Melanocyte of skin (primary cell): ENCODE data around the gene LY6G5B. TPM values are rescaled to one million over a fixed set of nuclear protein-coding genes. Genes with fewer than 3 reads are reported as not detected.

Experiments
- small RNA-seq, 2 donors: library from RNA; depleted of rRNA; stranded (forward); fragments of <200 nt; gene quantifications; one replicate each; pipeline ENCODE3, GENCODE V24; 2012
- total RNA-seq, 2 donors: library from RNA; depleted of rRNA; stranded (reverse); fragments of >200 nt; gene quantifications; 2 replicates each; pipeline ENCODE4 v1.2.3, GENCODE V29; 2012

Gene LY6G5B
- total RNA-seq, 2 donors = 1.00 to 2.1 TPM

Small RNA genes lying within 50 kb of the gene (small RNA-seq; reads per million reads assigned to genes)
- gene LY6G6D = 0 reads per million in 2 donors
- gene MIR4646 = 0 to 0.23 reads per million in 2 donors
- gene MIR6832 = 0.29 to 0.30 reads per million in 2 donors
- gene RF00019 = 0 reads per million in 2 donors
- 185 to 388 reads per million in 2 donors for gene SNORA38

Other genes with a start within 250 kb of the LY6G5B start
- 10 to 100 TPM; 11.4 to 19.3 TPM for gene MICB, start 171.8 kb upstream of the LY6G5B start, total RNA-seq
- gene MCCD1, start 141.0 kb upstream of the LY6G5B start, total RNA-seq = not detected
- 100 to 1,000 TPM; 257 to 581 TPM for gene DDX39B, start 128.0 kb upstream of the LY6G5B start, total RNA-seq
- gene ATP6V1G2, start 123.4 kb upstream of the LY6G5B start, total RNA-seq = 1 to 10 TPM in 1 of 2 donors, under 1 TPM in 1; 0.33 to 1.0 TPM
- gene NFKBIL1, start 122.4 kb upstream of the LY6G5B start, total RNA-seq = 10 to 100 TPM; 21.6 to 27.5 TPM
- gene LTA, start 97.7 kb upstream of the LY6G5B start, total RNA-seq = under 1 TPM in 1 of 2 donors, not detected in 1; under 0.01 TPM
- under 1 TPM; under 0.01 to 0.34 TPM for gene TNF, start 94.4 kb upstream of the LY6G5B start, total RNA-seq
- not detected for gene LTB, start 87.6 kb upstream of the LY6G5B start, total RNA-seq
- gene LST1, start 83.7 kb upstream of the LY6G5B start, total RNA-seq = not detected
- not detected for gene NCR3, start 77.0 kb upstream of the LY6G5B start, total RNA-seq
- not detected for gene AIF1, start 54.7 kb upstream of the LY6G5B start, total RNA-seq
- 10 to 100 TPM; 68.5 to 72.3 TPM for gene PRRC2A, start 49.3 kb upstream of the LY6G5B start, total RNA-seq
- gene BAG6, start 17.3 kb upstream of the LY6G5B start, total RNA-seq = 100 to 1,000 TPM; 125 to 160 TPM
- 1 to 10 TPM in 1 of 2 donors, under 1 TPM in 1; 0.33 to 1.0 TPM for gene APOM, start 14.1 kb upstream of the LY6G5B start, total RNA-seq
- 10 to 100 TPM; 21.3 to 23.1 TPM for gene C6orf47, start 9.2 kb upstream of the LY6G5B start, total RNA-seq
- gene GPANK1, start 5.0 kb upstream of the LY6G5B start, total RNA-seq = 10 to 100 TPM; 13.1 to 17.3 TPM
- gene CSNK2B, start 3.9 kb upstream of the LY6G5B start, total RNA-seq = 100 to 1,000 TPM; 142 to 170 TPM
- under 1 TPM; under 0.01 to 0.67 TPM for gene LY6G5C, start 11.1 kb downstream of the LY6G5B start, total RNA-seq
- gene ABHD16A, start 33.3 kb downstream of the LY6G5B start, total RNA-seq = 10 to 100 TPM; 47.0 to 53.0 TPM
- not detected for gene LY6G6F, start 36.9 kb downstream of the LY6G5B start, total RNA-seq
- gene LY6G6D, start 45.4 kb downstream of the LY6G5B start, total RNA-seq = not detected
- gene LY6G6C, start 51.8 kb downstream of the LY6G5B start, total RNA-seq = not detected
- not detected for gene MPIG6B, start 53.4 kb downstream of the LY6G5B start, total RNA-seq
- gene DDAH2, start 59.3 kb downstream of the LY6G5B start, total RNA-seq = 10 to 100 TPM; 10.3 to 22.0 TPM
- gene CLIC1, start 66.6 kb downstream of the LY6G5B start, total RNA-seq = 100 to 1,000 TPM; 511 to 845 TPM
- 10 to 100 TPM; 17.6 to 22.0 TPM for gene MSH5, start 70.0 kb downstream of the LY6G5B start, total RNA-seq
- 1 to 10 TPM in 1 of 2 donors, under 1 TPM in 1; 0.69 to 1.7 TPM for gene SAPCD1, start 92.7 kb downstream of the LY6G5B start, total RNA-seq
- not detected for gene VWA7, start 107.4 kb downstream of the LY6G5B start, total RNA-seq
- gene VARS1, start 125.8 kb downstream of the LY6G5B start, total RNA-seq = 10 to 100 TPM; 58.5 to 66.6 TPM
- 10 to 100 TPM; 41.0 to 61.6 TPM for gene LSM2, start 137.0 kb downstream of the LY6G5B start, total RNA-seq
- gene HSPA1L, start 145.3 kb downstream of the LY6G5B start, total RNA-seq = under 1 TPM; 0.67 to 0.69 TPM
- gene HSPA1A, start 145.6 kb downstream of the LY6G5B start, total RNA-seq = 100 to 1,000 TPM in 1 of 2 donors, 10 to 100 TPM in 1; 55.7 to 144 TPM
- gene HSPA1B, start 157.8 kb downstream of the LY6G5B start, total RNA-seq = 100 to 1,000 TPM in 1 of 2 donors, 10 to 100 TPM in 1; 95.3 to 188 TPM
- gene NEU1, start 192.8 kb downstream of the LY6G5B start, total RNA-seq = 100 to 1,000 TPM; 114 to 132 TPM
- not detected for gene SLC44A4, start 209.0 kb downstream of the LY6G5B start, total RNA-seq
- 10 to 100 TPM; 29.9 to 44.3 TPM for gene EHMT2, start 227.7 kb downstream of the LY6G5B start, total RNA-seq
- gene ZBTB12, start 232.1 kb downstream of the LY6G5B start, total RNA-seq = 1 to 10 TPM; 1.7 to 3.0 TPM